ENCODE measurements around the gene ICA1. TPM values are rescaled to one million over a fixed set of nuclear protein-coding genes. Genes with fewer than 3 reads are reported as not detected.
A peak's percentile ranks its signal among the peaks of the same experiment; 100 is the strongest.

The ICA1 gene
- total and polyA plus RNA-seq, 2 donors (not counting 3 experiments of a cell fraction or from before 2014, with no cell fraction given) = 19.0 to 47.1 TPM

DNA sequence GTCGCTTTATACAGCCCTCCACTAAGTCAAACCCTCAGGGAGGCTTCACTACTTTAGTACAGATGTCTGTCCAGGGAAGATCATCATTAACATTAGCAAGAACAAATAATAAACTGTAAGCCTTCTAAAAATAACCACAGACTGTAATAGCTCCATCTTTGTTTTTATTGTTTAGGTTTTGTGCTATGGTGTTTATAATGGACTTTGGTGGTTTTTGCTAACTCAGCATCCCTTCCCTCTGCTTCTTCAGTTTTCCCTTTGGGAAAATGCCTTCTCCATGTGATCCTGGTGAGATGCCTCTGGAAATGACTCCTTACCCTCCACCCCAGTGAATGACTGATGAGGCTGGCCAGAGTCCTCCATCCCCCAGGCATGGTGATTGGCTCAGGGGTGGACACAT is 131.3 kb downstream of the ICA1 start:
- Histone ChIP-seq H3K4me1 (ENCODE audit: control insufficient read depth, extremely low read depth, insufficient read depth, low read length) (no peaks in the 10 kb centered on the region), H3K9me3 (replicated peaks; ENCODE audit: control insufficient read depth, insufficient read depth, low read length) (no peaks in the 10 kb centered on the region), H3K4me3 (replicated peaks in 1 of 3; ENCODE audit: insufficient read depth in 1 of 3, low read depth in 1 of 3, low read length in 3 of 3) (no peak overlapping the region), H3K36me3 (ENCODE audit: control insufficient read depth in 2 of 2, extremely low read depth in 1 of 2, insufficient read depth in 2 of 2, low read length in 2 of 2) (peaks cover 0 to 2% of the 10 kb centered on the region in 2 experiments), H2AFZ (ENCODE audit: low read depth, low read length) (no peak overlapping the region), H3K79me2 (ENCODE audit: control insufficient read depth, insufficient read depth, low read length) (no peaks in the 10 kb centered on the region), H3K9me1 (replicated peaks; ENCODE audit: control insufficient read depth, extremely low read depth, insufficient read depth, low read length) (no peaks in the 10 kb centered on the region), H3K4me2 (ENCODE audit: insufficient read depth, low read length) (no peak overlapping the region), H3K27ac (ENCODE audit: insufficient read depth, low read depth, low read length) (no peak overlapping the region), H3K9ac (replicated peaks; ENCODE audit: extremely low read depth, insufficient read depth, low read length) (no peak overlapping the region), H4K20me1 (replicated peaks; ENCODE audit: control insufficient read depth, extremely low read depth, insufficient read depth, low read length) (no peaks in the 10 kb centered on the region), H3K27me3 (ENCODE audit: control insufficient read depth in 2 of 2, insufficient read depth in 2 of 2, low read length in 2 of 2) (no peaks in the 10 kb centered on the region)
- no TSS peak for BruUV-seq (replicated peaks)
- POLR2A ChIA-PET = no interaction called here
- intact Hi-C loops (cut with micrococcal nuclease) (no loop called here), dilution Hi-C loops (cut with MboI; ENCODE audit: extremely low pct_ligation_motif_present, low sequenced_read_pairs) (no loop called here)
- no peak for DNase-seq (ENCODE audit: low read depth, low spot score)
- TF ChIP-seq POLR2AphosphoS5 (IDR thresholded peaks at IDR 0.05; ENCODE audit: insufficient read depth, low read depth, low read length) = no peak
- TF ChIP-seq FOS (IDR thresholded peaks at IDR 0.05; ENCODE audit: borderline replicate concordance, insufficient read depth, low read length) = no peak
- TF ChIP-seq, protein P1, sequence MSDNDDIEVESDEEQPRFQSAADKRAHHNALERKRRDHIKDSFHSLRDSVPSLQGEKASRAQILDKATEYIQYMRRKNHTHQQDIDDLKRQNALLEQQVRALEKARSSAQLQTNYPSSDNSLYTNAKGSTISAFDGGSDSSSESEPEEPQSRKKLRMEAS (IDR thresholded peaks at IDR 0.05; ENCODE audit: insufficient read depth, insufficient read length) = no peak
- TF ChIP-seq GATA2 (IDR thresholded peaks at IDR 0.05; ENCODE audit: insufficient read depth, insufficient read length, low read depth, low read length) = no peak
- TF ChIP-seq JUN (IDR thresholded peaks at IDR 0.05; ENCODE audit: borderline replicate concordance, insufficient read depth, insufficient read length, low read depth) = no peak
- TF ChIP-seq, protein P2, sequence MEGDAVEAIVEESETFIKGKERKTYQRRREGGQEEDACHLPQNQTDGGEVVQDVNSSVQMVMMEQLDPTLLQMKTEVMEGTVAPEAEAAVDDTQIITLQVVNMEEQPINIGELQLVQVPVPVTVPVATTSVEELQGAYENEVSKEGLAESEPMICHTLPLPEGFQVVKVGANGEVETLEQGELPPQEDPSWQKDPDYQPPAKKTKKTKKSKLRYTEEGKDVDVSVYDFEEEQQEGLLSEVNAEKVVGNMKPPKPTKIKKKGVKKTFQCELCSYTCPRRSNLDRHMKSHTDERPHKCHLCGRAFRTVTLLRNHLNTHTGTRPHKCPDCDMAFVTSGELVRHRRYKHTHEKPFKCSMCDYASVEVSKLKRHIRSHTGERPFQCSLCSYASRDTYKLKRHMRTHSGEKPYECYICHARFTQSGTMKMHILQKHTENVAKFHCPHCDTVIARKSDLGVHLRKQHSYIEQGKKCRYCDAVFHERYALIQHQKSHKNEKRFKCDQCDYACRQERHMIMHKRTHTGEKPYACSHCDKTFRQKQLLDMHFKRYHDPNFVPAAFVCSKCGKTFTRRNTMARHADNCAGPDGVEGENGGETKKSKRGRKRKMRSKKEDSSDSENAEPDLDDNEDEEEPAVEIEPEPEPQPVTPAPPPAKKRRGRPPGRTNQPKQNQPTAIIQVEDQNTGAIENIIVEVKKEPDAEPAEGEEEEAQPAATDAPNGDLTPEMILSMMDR (IDR thresholded peaks at IDR 0.05; ENCODE audit: extremely low read depth in 1 of 2, insufficient read depth in 1 of 2, low read depth in 1 of 2, low read length in 2 of 2) = no peak
- TF ChIP-seq EZH2 (IDR thresholded peaks at IDR 0.05; ENCODE audit: borderline replicate concordance, low read depth, low read length, severe bottlenecking) = no peak
- TF ChIP-seq POLR2A (IDR thresholded peaks at IDR 0.05; ENCODE audit: low read depth, low read length) = no peak
- TF ChIP-seq MYC (IDR thresholded peaks at IDR 0.05; ENCODE audit: low read depth, low read length) = no peak
- CTCF ChIA-PET = no interaction called here
- peak; percentile 59 for FAIRE-seq

All from endothelial cell of umbilical vein (primary cell).